IPS DF 6.9 (cell line): ENCODE data around the gene OS9.

Experiments used
- DNase-seq: peaks from one replicate; pipeline ENCODE4 v3.0.0-alpha.2; 2013; ENCODE audit warnings: low read depth, low spot score
- H3K27ac ChIP-seq: one replicate; pipeline ENCODE4 v1.5.1; 2013; ENCODE audit warnings: low read length, control low read depth
- H3K27me3 ChIP-seq: 2 replicates; pipeline ENCODE4 v1.6.1; 2013; ENCODE audit warnings: mild to moderate bottlenecking, low read length; ENCODE audit not compliant: control insufficient read depth, insufficient read depth
- H3K36me3 ChIP-seq: 2 replicates; pipeline ENCODE4 v1.6.1; 2013; ENCODE audit warnings: low read length; ENCODE audit not compliant: control insufficient read depth, insufficient read depth
- H3K4me1 ChIP-seq: 2 replicates; pipeline ENCODE4 v1.6.1; 2013; ENCODE audit warnings: low read length; ENCODE audit not compliant: control insufficient read depth, insufficient read depth
- H3K4me3 ChIP-seq: 2 replicates; pipeline ENCODE4 v1.5.1; 2013; ENCODE audit warnings: mild to moderate bottlenecking, low read length
- H3K9me3 ChIP-seq: 2 replicates; pipeline ENCODE4 v1.6.1; 2013; ENCODE audit warnings: low read length, inconsistent platforms; ENCODE audit not compliant: control insufficient read depth, insufficient read depth
- WGBS: extraction: QIAGEN DNeasy Blood & Tissue Kit; methylation state at CpG from one replicate; pipeline ENCODE4 v1.1.7; 2013; ENCODE audit warnings: mixed read lengths, missing lambda C conversion rate; ENCODE audit not compliant: insufficient read length, insufficient coverage; 5-methylcytosine and 5-hydroxymethylcytosine counted together

OS9 gene

DNA sequence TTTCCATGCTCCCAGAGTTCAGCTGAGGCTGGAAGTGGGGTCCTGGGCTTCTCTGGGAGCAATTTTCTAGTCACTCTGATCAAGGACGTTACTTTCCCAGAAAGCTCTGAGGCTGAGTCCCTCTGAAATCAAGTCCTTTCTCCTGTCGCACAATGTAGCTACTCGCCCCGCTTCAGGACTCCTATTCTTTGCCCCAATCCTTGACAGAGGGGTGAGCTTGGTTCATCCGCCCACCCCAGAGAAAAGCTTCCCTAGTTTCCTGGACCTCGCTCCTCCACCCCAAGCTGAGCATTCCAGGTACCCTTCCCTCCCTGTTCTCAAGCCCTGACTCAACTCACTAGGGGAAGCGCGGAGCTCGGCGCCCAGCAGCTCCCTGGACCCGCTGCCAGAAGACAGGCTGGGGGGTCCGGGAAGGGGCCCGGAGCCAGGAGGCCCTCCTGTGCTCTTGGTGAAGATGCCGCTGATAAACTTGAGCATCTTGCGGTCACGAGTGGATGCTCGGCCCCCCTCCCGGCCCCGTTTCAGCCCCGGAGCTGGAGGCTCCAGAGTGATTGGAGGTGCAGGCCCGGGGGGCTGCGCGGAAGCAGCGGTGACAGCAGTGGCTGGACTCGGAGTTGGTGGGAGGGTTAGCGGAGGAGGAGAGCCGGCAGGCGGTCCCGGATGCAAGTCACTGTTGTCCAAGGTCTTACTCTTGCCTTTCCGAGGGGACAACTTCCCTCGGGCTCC is 43.0 kb downstream of the OS9 start:
- no CpG with 5 or more reads among the region's 31 CpGs for WGBS
- Histone ChIP-seq H3K4me3 (no peak overlapping the region), H3K27me3 (peaks cover 67% of the 10 kb centered on the region), H3K27ac (no peak overlapping the region), H3K4me1 (peaks cover 3% of the 10 kb centered on the region; the same call in 1 of the 2 replicates), H3K9me3 (no peaks in the 10 kb centered on the region), H3K36me3 (no peaks in the 10 kb centered on the region)
- DNase-seq, result no peak

- Histone ChIP-seq H3K36me3 (no peaks in the 10 kb centered on the region), H3K27me3 (peaks cover 63% of the 10 kb centered on the region), H3K27ac (no peak overlapping the region), H3K4me1 (peaks cover 3% of the 10 kb centered on the region; the same call in 1 of the 2 replicates), H3K9me3 (no peaks in the 10 kb centered on the region), H3K4me3 (peak overlapping the region; percentile 40; the same call in 1 of the 2 replicates)
- no peak for DNase-seq
- WGBS, result no CpG with 5 or more reads among the region's 110 CpGs
Measured at GRCh38 chr12:57737467-57738460, 43.8 kb downstream of the OS9 start.

GRCh38 chr12:57738661-57739237 is 44.8 kb downstream of the OS9 start, which contains the start of gene AGAP2:
Gene AGAP2, minus strand, starts transcription at chr12:57738742. Its CDS starts 496 bp downstream, at chr12:57738246.
- no peak for DNase-seq
- H3K27me3 ChIP-seq, result peaks cover 59% of the 10 kb centered on the region
- no peaks in the 10 kb centered on the region for H3K9me3 ChIP-seq
- peak within 1 kb of the TSS; percentile 40; the same call in 1 of the 2 replicates for H3K4me3 ChIP-seq
- WGBS, result no CpG with 5 or more reads among the region's 36 CpGs
- peaks cover 3% of the 10 kb centered on the region; the same call in 1 of the 2 replicates for H3K4me1 ChIP-seq
- no peaks in the 10 kb centered on the region for H3K36me3 ChIP-seq
- no peak within 1 kb of the TSS for H3K27ac ChIP-seq

DNA sequence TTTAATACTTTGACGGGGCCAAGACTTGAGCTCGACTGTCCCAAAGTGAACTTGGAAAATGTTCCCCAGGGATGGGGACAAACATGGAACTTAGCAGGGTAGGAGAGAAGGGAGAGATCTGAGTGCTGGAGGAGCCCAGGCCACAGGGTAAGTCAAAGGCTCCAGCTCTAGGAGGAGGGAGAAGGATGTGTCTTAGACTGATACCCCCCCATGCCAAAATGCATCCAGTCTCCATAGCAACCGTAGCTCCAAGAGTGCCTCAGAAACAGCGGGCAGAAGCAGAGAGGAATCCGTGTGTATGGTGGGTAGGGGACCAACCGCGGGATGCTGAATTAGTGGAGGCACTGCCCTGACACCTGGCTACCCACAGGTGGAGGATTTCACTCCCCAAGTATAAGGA is 45.5 kb downstream of the OS9 start:
- Histone ChIP-seq H3K9me3 (no peaks in the 10 kb centered on the region), H3K27me3 (peaks cover 54% of the 10 kb centered on the region), H3K4me1 (peaks cover 3% of the 10 kb centered on the region; the same call in 1 of the 2 replicates), H3K36me3 (no peaks in the 10 kb centered on the region), H3K27ac (no peak overlapping the region), H3K4me3 (no peak overlapping the region)
- WGBS, result no CpG with 5 or more reads among the region's 7 CpGs
- no peak for DNase-seq

DNA sequence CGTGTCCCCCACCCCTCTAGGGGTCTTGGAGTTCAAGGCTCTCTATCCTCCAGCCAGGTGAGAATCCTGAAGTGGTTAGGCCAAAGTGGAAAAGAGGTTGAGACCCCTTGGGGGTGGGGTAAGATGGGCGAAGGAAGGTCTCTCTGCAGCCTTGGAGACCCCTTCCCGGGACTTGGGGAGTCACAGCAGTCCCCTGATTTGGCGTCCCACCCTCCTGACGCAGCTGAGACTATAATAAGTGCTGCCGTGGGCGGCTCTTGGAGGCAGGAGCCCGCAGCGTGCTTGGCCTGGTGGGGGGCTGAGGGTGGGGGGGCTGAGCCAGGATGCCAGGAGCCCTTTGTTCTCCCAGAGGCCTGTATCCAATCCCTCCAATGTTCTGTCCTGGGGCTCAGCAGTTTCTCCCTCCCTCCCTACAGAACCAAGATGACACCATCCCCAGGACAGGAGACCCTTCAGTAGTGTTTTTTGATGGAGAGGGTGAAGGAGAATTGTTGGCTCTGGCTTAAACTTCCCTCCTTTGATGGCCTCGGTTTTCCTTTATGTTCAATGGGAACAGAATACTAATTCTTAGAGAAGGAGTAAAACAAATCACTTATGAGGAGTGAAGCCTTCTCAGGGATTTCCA is 46.1 kb downstream of the OS9 start:
- Histone ChIP-seq H3K27ac (no peak overlapping the region), H3K36me3 (no peaks in the 10 kb centered on the region), H3K4me1 (peaks cover 3% of the 10 kb centered on the region; the same call in 1 of the 2 replicates), H3K4me3 (no peak overlapping the region), H3K27me3 (peaks cover 47% of the 10 kb centered on the region), H3K9me3 (no peaks in the 10 kb centered on the region)
- WGBS, result no CpG with 5 or more reads among the region's 10 CpGs
- no peak for DNase-seq

DNA sequence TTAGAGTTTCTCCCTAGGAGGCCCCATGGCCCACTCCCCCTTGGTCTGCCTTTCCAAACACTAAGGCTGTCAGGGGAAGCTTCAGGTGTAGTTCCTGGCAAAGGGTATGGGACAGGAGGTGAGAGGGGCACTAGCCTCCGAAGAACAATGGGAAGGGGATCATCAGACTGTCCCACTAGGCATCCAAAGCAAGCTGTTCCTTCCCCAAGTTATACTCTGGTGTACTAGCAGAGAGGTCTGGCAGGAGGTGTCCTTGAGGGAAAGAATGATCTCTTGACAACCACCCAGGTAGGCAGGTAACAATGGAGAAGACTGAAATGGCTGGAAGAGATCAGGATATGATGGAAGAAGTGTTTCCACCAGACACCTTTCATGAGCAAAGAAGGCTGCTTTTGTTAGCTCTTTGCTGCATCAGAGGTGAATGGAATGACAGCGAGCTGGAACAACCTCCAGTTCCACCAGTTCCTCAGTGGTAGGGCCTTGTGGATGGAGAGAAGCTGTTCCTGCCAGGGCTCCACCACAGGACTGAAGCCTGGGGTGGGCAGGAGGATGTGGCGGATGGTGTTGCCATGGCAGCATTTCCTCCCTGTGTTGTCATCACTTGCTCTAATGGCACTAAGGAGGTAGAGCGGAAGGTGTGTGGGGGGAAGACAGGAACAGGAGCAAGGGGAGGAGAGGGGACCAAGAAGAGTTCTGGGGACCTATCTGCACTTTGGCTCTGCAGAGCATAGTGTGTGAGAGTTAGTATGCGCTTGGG is 46.9 kb downstream of the OS9 start:
- Histone ChIP-seq H3K27me3 (peaks cover 42% of the 10 kb centered on the region), H3K4me1 (peaks cover 4% of the 10 kb centered on the region; the same call in 1 of the 2 replicates)
- no peak for DNase-seq

GRCh38 chr12:57741413-57741789 is 47.5 kb downstream of the OS9 start:
- WGBS, result no CpG with 5 or more reads among the region's 1 CpG
- Histone ChIP-seq H3K36me3 (peaks cover under 1% of the 10 kb centered on the region; the same call in 1 of the 2 replicates), H3K9me3 (no peaks in the 10 kb centered on the region), H3K4me3 (no peak overlapping the region), H3K27me3 (peaks cover 38% of the 10 kb centered on the region), H3K4me1 (peaks cover 3% of the 10 kb centered on the region; the same call in 1 of the 2 replicates), H3K27ac (no peak overlapping the region)
- no peak for DNase-seq

More for the DNA sequence above, 46.9 kb downstream of the OS9 start:
- H3K36me3 ChIP-seq, result no peaks in the 10 kb centered on the region
- WGBS, result no CpG with 5 or more reads among the region's 5 CpGs
- H3K9me3 ChIP-seq, result no peaks in the 10 kb centered on the region
- no peak overlapping the region for H3K4me3 ChIP-seq
- H3K27ac ChIP-seq, result no peak overlapping the region

GRCh38 chr12:57741844-57742738 is 48.2 kb downstream of the OS9 start:
- WGBS, result no CpG with 5 or more reads among the region's 14 CpGs
- Histone ChIP-seq H3K27me3 (peaks cover 31% of the 10 kb centered on the region), H3K27ac (no peak overlapping the region), H3K9me3 (no peaks in the 10 kb centered on the region), H3K36me3 (peaks cover 3% of the 10 kb centered on the region; the same call in 1 of the 2 replicates), H3K4me3 (no peak overlapping the region), H3K4me1 (peaks cover 1% of the 10 kb centered on the region; the same call in 1 of the 2 replicates)
- DNase-seq, result no peak

- H3K36me3 ChIP-seq, result peaks cover 6% of the 10 kb centered on the region; the same call in 1 of the 2 replicates
- DNase-seq, result no peak
- no peak overlapping the region for H3K27ac ChIP-seq
- peaks cover 1% of the 10 kb centered on the region; the same call in 1 of the 2 replicates for H3K4me1 ChIP-seq
- H3K9me3 ChIP-seq, result no peaks in the 10 kb centered on the region
- no peak overlapping the region for H3K4me3 ChIP-seq
- peaks cover 22% of the 10 kb centered on the region for H3K27me3 ChIP-seq
- WGBS, result no CpG with 5 or more reads among the region's 2 CpGs
Measured at GRCh38 chr12:57743769-57744168, 49.8 kb downstream of the OS9 start.
